ENCODE data around the gene OS9.
"Not testable (repeated sequence)": the region's sequence is repeated elsewhere in the genome, so short reads cannot be mapped to it uniquely, and the experiment has no call there.

The OS9 gene, protein sequence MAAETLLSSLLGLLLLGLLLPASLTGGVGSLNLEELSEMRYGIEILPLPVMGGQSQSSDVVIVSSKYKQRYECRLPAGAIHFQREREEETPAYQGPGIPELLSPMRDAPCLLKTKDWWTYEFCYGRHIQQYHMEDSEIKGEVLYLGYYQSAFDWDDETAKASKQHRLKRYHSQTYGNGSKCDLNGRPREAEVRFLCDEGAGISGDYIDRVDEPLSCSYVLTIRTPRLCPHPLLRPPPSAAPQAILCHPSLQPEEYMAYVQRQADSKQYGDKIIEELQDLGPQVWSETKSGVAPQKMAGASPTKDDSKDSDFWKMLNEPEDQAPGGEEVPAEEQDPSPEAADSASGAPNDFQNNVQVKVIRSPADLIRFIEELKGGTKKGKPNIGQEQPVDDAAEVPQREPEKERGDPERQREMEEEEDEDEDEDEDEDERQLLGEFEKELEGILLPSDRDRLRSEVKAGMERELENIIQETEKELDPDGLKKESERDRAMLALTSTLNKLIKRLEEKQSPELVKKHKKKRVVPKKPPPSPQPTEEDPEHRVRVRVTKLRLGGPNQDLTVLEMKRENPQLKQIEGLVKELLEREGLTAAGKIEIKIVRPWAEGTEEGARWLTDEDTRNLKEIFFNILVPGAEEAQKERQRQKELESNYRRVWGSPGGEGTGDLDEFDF

DNA sequence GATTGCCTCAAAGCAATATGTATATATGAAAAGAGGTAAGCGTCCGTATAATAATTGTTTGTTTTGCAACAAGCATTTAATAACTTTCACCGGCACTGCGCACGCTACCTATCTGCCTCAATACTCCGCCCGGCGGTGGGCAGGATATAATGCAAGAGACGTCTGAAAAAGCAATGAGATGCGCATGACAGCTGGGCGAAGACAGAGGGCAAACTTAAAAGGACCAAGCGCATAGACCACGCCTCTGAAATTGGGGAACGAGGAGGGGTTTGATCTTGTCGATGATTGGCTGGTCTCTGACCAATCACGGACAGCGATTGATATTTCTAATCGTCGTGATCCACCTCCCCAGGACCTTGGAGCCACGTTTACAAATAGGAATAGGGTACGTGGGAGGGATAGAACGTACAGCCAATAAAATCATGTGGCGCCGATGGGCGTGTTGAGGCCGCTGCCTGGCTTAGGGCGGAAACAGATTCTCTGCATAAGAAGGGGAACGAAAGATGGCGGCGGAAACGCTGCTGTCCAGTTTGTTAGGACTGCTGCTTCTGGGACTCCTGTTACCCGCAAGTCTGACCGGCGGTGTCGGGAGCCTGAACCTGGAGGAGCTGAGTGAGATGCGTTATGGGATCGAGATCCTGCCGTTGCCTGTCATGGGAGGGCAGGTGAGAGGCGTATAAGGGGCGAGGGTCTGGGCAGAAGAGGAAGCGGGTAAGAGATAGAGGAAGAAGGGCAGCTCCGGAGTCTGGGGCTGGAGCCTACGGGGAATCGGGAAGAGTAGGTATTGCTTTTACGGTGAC is at the start of gene OS9:
Gene OS9, plus strand, starts transcription at position 474 of the 800 bp plus-strand sequence. Its CDS starts 30 bp downstream, at position 504.
- H3K4me1 Mint-ChIP-seq (ENCODE audit: low read depth) = peaks cover 4% of the 10 kb centered on the region
- no peak within 1 kb of the TSS for H3K4me3 Mint-ChIP-seq
- H3K27ac Mint-ChIP-seq = no peak within 1 kb of the TSS
- peaks cover 7% of the 10 kb centered on the region for H3K36me3 Mint-ChIP-seq
- peaks cover 5% of the 10 kb centered on the region for H3K27me3 Mint-ChIP-seq
- no peaks in the 10 kb centered on the region for H3K9me3 Mint-ChIP-seq (ENCODE audit: low read depth)

DNA sequence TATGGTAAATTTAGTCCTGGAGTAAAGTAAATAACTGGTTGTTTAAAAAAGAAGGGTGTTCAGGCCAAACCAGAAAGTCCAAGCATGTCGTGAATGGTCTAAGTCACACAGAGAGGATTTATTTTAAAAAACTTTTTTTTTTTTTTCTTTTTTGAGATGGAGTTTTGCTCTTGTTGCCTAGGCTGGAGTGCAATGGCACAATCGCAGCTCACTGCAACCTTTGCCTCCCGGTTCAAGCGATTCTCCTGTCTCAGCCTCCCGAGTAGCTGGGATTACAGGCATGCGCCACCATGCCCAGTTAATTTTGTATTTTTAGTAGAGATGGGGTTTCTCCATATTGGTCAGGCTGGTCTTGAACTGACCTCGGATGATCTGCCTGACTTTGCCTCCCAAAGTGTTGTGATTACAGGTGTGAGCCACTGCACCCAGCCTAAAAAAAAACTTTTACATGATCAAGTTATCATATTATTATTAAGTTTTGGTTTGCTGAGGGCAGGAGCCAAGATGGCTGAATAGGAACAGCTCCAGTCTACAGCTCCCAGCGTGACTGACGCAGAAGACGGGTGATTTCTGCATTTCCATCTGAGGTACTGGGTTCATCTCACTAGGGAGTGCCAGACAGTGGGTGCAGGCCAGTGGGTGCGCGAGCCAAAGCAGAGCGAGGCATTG is 47.8 kb upstream of the OS9 start:
- not testable (repeated sequence) for H3K4me3 Mint-ChIP-seq; H3K9me3 Mint-ChIP-seq (ENCODE audit: low read depth); H3K36me3 Mint-ChIP-seq; H3K4me1 Mint-ChIP-seq (ENCODE audit: low read depth); H3K27ac Mint-ChIP-seq; H3K27me3 Mint-ChIP-seq

DNA sequence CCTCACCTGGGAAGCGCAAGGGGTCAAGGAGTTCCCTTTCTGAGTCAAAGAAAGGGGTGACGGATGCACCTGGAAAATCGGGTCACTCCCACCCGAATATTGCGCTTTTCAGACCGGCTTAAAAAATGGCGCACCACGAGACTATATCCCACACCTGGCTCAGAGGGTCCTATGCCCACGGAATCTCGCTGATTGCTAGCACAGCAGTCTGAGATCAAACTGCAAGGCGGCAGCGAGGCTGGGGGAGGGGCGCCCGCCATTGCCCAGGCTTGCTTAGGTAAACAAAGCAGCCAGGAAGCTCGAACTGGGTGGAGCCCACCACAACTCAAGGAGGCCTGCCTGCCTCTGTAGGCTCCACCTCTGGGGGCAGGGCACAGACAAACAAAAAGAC is 47.3 kb upstream of the OS9 start:
- H3K4me1 Mint-ChIP-seq (ENCODE audit: low read depth); H3K27me3 Mint-ChIP-seq; H3K9me3 Mint-ChIP-seq (ENCODE audit: low read depth); H3K27ac Mint-ChIP-seq; H3K4me3 Mint-ChIP-seq; H3K36me3 Mint-ChIP-seq: not testable (repeated sequence)

DNA sequence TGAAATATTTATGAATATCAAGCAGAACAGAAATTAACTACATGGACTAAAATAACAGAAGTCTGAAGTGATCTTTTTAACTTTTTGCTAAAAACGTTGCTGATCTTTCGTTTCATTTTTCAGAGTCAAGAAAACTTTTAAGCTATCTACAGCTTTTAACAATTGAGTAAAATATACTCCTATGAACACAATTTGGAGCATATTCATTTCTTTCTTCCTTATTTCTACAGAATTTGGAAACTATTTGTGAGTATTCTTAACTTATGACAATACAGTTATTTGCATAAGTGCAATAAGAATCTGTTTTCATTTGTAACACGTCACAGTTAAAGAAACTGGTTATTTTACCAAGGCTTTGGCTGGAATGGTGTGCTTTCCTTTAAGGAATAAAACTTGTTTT is 39.9 kb upstream of the OS9 start:
- no peak overlapping the region for H3K27ac Mint-ChIP-seq
- H3K9me3 Mint-ChIP-seq (ENCODE audit: low read depth) = peaks cover 7% of the 10 kb centered on the region
- no peaks in the 10 kb centered on the region for H3K4me1 Mint-ChIP-seq (ENCODE audit: low read depth)
- H3K36me3 Mint-ChIP-seq = no peaks in the 10 kb centered on the region
- H3K27me3 Mint-ChIP-seq = peaks cover 2% of the 10 kb centered on the region
- no peak overlapping the region for H3K4me3 Mint-ChIP-seq

DNA sequence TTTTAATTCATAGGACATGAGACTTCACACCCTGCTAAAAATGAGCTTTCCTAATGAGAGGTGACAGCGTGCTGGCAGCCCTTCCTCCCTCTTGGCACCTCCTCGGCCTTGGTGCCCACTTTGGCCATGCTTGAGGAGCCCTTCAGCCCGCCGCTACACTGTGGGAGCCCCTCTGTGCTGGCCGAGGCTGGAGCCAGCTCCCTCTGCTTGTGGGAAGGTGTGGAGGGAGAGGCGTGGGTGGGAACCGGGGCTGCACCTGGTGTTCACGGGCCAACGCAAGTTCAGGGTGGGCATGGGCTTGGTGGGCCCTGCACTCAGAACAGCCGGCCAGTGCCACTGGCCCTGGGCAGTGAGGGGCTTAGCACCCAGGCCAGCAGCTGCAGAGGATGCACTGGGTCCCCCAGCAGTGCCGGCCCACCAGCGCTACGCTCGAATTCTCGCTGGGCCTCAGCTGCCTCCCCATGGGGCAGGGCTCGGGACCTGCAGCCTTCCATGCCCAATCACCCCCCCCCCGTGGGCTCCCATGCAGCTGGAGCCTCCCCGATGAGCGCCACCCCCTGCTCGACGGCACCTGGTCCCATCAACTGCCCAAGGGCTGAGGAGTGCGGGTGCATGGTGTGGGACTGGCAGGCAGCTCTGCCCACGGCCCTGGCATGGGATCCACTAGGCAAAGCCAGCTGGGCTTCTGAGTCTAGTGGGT is 38.2 kb upstream of the OS9 start:
- no peak overlapping the region for H3K27ac Mint-ChIP-seq
- H3K9me3 Mint-ChIP-seq (ENCODE audit: low read depth) = peaks cover 7% of the 10 kb centered on the region
- H3K4me1 Mint-ChIP-seq (ENCODE audit: low read depth) = no peaks in the 10 kb centered on the region
- H3K36me3 Mint-ChIP-seq = no peaks in the 10 kb centered on the region
- no peak overlapping the region for H3K4me3 Mint-ChIP-seq
- peaks cover 2% of the 10 kb centered on the region for H3K27me3 Mint-ChIP-seq

DNA sequence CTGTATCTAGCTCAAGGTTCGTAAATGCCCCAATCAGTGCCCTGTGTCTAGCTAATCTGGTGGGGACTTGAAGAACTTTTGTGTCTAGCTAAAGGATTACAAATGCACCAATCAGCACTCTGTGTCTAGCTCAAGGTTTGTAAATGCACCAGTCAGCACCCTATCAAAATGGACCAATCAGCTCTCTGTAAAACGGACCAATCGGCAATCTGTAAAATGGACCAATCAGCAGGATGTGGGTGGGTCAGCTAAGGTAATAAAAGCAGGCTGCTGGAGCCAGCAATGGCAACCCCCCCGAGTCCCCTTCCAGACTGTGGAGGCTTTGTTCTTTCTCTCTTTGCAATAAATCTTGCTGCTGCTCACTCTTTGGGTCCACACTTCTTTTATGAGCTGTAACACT is 37.5 kb upstream of the OS9 start:
- H3K4me3 Mint-ChIP-seq; H3K27ac Mint-ChIP-seq; H3K27me3 Mint-ChIP-seq; H3K36me3 Mint-ChIP-seq; H3K9me3 Mint-ChIP-seq (ENCODE audit: low read depth); H3K4me1 Mint-ChIP-seq (ENCODE audit: low read depth): not testable (repeated sequence)

DNA sequence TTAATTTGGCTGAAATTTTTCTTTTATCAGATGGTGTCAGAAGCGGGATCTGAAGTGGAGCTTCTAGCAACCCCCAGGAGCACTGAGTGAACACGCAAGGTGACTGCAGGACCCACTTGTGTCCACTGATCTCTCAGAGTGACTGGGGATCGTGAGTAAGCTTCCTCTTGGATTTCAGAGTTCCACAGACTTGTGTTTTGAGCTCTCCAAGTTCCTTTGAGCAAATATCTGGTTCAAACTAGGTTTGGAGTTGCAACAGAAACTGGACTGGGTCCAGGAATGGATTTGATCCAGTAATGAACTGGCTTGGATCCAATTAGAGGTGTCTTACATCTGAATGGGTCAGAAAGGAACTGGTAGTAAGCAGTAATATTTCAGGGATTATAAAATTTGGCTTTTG is 36.2 kb upstream of the OS9 start:
- H3K36me3 Mint-ChIP-seq = no peaks in the 10 kb centered on the region
- H3K4me3 Mint-ChIP-seq = no peak overlapping the region
- H3K9me3 Mint-ChIP-seq (ENCODE audit: low read depth) = peaks cover 7% of the 10 kb centered on the region
- no peak overlapping the region for H3K27ac Mint-ChIP-seq
- H3K4me1 Mint-ChIP-seq (ENCODE audit: low read depth) = no peaks in the 10 kb centered on the region
- H3K27me3 Mint-ChIP-seq = peaks cover 2% of the 10 kb centered on the region

DNA sequence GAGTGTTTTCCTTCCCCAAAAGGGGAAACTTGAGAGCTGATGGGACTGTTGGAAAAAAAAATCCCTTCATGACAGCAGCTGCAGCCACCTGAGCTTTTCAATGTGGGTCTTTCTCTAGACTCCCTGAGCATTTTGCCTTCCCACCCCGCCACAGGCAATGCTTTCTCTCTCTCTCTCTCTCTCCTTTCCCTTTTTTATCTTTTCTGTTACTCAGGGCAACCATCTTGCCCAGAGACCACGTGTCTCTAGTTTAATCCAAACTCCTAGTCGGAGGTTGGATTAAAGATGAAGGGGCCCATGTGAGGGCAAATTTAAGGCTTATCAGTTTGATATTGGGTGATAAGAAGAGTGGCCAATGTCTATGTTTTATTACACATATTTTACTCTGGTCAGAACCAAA is 35.0 kb upstream of the OS9 start:
- Mint-ChIP-seq H3K9me3 (ENCODE audit: low read depth) (peaks cover 4% of the 10 kb centered on the region), H3K4me3 (no peak overlapping the region), H3K4me1 (ENCODE audit: low read depth) (no peaks in the 10 kb centered on the region)

DNA sequence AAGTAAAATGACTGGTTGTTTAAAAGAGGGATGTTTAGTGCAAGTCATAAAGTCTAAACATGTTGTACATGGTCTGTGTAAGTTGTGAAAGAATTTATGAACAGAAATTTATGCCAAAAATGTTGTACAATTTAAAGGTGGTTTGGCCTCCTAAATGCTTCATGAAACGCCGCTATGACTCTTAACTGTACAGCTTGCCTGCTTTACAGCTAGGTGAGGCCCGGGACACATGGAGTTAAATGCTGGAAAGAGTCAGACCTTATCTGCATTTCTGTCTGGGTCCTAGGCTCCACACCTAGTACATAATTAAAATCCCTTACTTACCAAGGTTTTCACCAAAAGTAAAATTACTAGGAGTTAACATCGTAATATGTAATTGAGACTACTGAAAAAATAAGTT is 32.6 kb upstream of the OS9 start:
- Mint-ChIP-seq H3K4me3 (no peak overlapping the region), H3K4me1 (ENCODE audit: low read depth) (no peaks in the 10 kb centered on the region), H3K9me3 (ENCODE audit: low read depth) (no peaks in the 10 kb centered on the region), H3K36me3 (no peaks in the 10 kb centered on the region), H3K27me3 (no peaks in the 10 kb centered on the region), H3K27ac (no peak overlapping the region)

More for the DNA sequence above, 35.0 kb upstream of the OS9 start:
- Mint-ChIP-seq H3K36me3 (no peaks in the 10 kb centered on the region), H3K27ac (no peak overlapping the region), H3K27me3 (peaks cover 2% of the 10 kb centered on the region)

DNA sequence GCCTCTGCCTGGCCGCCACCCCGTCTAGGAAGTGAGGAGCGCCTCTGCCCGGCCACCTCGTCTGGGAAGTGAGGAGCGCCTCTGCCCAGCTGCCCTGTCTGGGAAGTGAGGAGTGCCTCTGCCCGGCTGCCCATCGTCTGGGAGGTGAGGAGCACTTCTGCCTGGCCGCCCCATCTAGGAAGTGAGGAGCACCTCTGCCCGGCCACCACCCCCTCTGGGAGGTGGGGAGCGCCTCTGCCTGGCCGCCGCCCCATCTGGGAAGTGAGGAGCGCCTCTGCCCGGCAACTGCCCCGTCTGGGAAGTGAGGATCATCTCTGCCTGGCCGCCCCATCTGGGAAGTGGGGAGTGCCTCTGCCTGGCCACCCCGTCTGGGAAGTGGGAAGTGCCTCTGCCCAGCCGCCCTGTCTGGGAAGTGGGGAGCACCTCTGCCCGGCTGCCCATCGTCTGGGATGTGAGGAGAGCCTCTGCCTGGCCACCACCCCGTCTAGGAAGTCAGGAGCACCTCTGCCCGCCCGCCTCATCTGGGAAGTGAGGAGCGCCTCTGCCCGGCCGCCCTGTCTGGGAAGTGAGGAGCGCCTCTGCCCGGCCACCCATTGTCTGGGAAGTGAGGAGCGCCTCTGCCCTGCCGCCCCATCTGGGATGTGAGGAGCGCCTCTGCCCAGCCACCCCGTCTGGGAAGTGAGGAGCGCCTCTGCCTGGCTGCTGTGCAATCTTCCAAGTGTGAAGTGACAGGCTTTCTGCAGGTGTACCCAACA is 28.7 kb upstream of the OS9 start:
- H3K27me3 Mint-ChIP-seq; H3K4me1 Mint-ChIP-seq (ENCODE audit: low read depth); H3K4me3 Mint-ChIP-seq; H3K36me3 Mint-ChIP-seq; H3K9me3 Mint-ChIP-seq (ENCODE audit: low read depth); H3K27ac Mint-ChIP-seq: not testable (repeated sequence)

DNA sequence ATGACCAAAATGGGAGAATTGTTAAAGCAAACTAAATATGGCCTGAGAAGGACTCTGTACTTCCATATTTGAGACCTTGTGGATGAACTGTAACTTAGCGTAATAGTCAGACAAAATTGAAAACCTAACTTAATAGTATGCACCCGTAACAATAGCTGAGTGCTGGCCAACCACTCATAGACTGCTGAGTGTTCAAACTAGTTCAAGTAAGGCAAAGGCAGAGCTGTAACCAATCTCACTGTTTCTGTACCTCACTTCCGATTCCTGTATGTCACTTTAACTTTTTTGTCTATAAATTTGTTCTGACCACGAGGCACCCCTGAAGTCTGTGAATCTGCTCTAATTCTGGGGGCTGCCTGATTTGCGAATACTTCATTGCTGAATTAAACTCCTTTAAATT is 27.0 kb upstream of the OS9 start:
- no peaks in the 10 kb centered on the region for H3K9me3 Mint-ChIP-seq (ENCODE audit: low read depth)
- H3K27ac Mint-ChIP-seq = no peak overlapping the region
- peaks cover 1% of the 10 kb centered on the region for H3K27me3 Mint-ChIP-seq
- no peaks in the 10 kb centered on the region for H3K4me1 Mint-ChIP-seq (ENCODE audit: low read depth)
- H3K4me3 Mint-ChIP-seq = no peak overlapping the region
- no peaks in the 10 kb centered on the region for H3K36me3 Mint-ChIP-seq

DNA sequence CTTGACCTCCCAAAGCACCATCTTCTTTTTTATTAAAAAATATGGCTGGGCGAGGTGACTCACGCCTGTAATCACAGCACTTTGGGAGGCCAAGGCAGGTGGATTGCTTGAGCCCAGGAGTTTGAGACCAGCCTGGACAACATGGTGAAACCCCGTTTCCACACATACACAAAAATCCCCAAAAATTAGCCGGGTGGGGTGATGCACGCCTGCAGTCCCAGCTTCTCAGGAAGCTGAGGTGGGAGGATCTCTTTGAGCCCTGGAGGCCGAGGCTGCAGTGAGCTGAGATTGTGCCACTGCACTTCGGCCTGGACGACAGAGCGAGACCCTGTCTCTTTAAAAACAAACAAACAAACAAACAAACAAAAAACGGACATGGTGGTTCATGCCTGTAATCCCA is 24.2 kb upstream of the OS9 start:
- not testable (repeated sequence) for H3K4me3 Mint-ChIP-seq

DNA sequence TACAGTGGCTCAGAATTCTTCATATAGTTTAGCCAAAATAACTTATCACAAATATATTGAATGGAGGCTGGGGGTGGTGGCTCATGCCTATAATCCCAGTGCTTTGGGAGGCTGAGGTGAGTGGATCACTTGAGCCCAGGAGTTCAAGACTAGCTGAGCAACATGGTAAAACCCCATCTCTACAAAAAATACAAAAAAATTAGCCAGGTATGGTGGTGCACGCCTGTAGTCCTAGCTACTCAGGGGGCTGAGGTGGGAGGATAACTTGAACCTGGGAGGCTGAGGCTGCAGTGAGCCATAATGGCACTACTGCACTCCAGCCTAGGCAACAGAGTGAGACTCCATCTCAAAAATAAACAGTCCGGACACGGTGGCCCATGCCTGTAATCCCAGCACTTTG is 22.1 kb upstream of the OS9 start:
- not testable (repeated sequence) for H3K36me3 Mint-ChIP-seq; H3K4me3 Mint-ChIP-seq; H3K9me3 Mint-ChIP-seq (ENCODE audit: low read depth); H3K27ac Mint-ChIP-seq; H3K27me3 Mint-ChIP-seq; H3K4me1 Mint-ChIP-seq (ENCODE audit: low read depth)

More for the DNA sequence above, 24.2 kb upstream of the OS9 start:
- not testable (repeated sequence) for H3K27me3 Mint-ChIP-seq; H3K36me3 Mint-ChIP-seq; H3K27ac Mint-ChIP-seq; H3K4me1 Mint-ChIP-seq (ENCODE audit: low read depth); H3K9me3 Mint-ChIP-seq (ENCODE audit: low read depth)

DNA sequence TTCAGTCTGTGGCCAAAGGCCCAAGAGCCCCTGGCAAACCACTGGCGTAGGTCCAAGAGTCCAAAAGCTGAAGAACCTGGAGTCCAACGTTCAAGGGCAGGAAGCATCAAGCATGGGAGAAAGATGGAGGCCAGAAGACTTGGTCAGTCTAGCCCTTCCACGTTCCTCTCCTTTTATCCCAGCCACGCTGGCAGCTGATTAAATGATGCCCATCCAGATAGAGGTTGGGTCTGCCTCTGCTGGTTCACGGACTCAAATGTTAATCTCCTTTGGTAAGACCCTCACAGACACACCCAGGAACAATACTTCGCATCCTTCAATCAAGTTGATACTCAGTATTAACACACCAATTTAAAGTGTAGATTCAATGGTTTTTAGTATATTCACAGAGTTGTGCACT is 21.1 kb upstream of the OS9 start:
- H3K4me3 Mint-ChIP-seq = no peak overlapping the region
- no peaks in the 10 kb centered on the region for H3K36me3 Mint-ChIP-seq
- H3K27ac Mint-ChIP-seq = no peak overlapping the region
- H3K27me3 Mint-ChIP-seq = peaks cover 1% of the 10 kb centered on the region
- no peaks in the 10 kb centered on the region for H3K4me1 Mint-ChIP-seq (ENCODE audit: low read depth)
- no peaks in the 10 kb centered on the region for H3K9me3 Mint-ChIP-seq (ENCODE audit: low read depth)
